Kidney (tissue), 14 donors: ENCODE measurements around the gene NEK6. TPM values are rescaled to one million over a fixed set of nuclear protein-coding genes. Genes with fewer than 3 reads are reported as not detected.

Experiments
- DNase-seq, 5 donors: peaks; one replicate each; pipeline ENCODE4 v3.0.0-alpha.2; 2013 to 2020
- FAIRE-seq: peaks from 2 replicates; lab custom pipeline; 2012; peaks lifted over from hg19 to GRCh38; lab: Jason Lieb, UNC
- H3K27ac ChIP-seq, 2 donors: one replicate each; pipeline ENCODE4 v1.7.0; 2013; ENCODE audit warnings: low read depth in 2 of 2, low read length in 2 of 2, inconsistent platforms in 1 of 2
- H3K27me3 ChIP-seq: one replicate; pipeline ENCODE4 v1.7.1; 2013; ENCODE audit warnings: low read length, inconsistent platforms; ENCODE audit not compliant: control insufficient read depth, insufficient read depth
- H3K36me3 ChIP-seq, 3 donors: one replicate each; pipeline versions ENCODE4 v1.7.0 to v1.7.1; 2013; ENCODE audit warnings: low read length in 3 of 3, control low read depth in 1 of 3, inconsistent platforms in 1 of 3; ENCODE audit not compliant: insufficient read depth in 3 of 3, control insufficient read depth in 2 of 3
- H3K4me1 ChIP-seq, 3 donors: one replicate each; pipeline versions ENCODE4 v1.7.0 to v1.7.1; 2013; ENCODE audit warnings: low read length in 3 of 3, inconsistent platforms in 1 of 3, low read depth in 1 of 3; ENCODE audit not compliant: control insufficient read depth in 2 of 3, insufficient read depth in 2 of 3
- H3K4me3 ChIP-seq, 3 donors: one replicate each; pipeline versions ENCODE4 v1.7.0 to v1.8.1; 2013; ENCODE audit warnings: low read length in 3 of 3, control low read depth in 1 of 3, inconsistent platforms in 1 of 3
- H3K9ac ChIP-seq, 3 donors: one replicate each; pipeline versions ENCODE4 v1.7.0 to v1.7.1; 2013; ENCODE audit warnings: low read length in 3 of 3, control low read depth in 1 of 3, inconsistent platforms in 1 of 3
- H3K9me3 ChIP-seq, 3 donors: one replicate each; pipeline versions ENCODE4 v1.7.0 to v1.7.1; 2013; ENCODE audit warnings: low read length in 3 of 3, control low read depth in 1 of 3, inconsistent platforms in 1 of 3; ENCODE audit not compliant: control insufficient read depth in 2 of 3, insufficient read depth in 1 of 3
- CTCF ChIP-seq: IDR thresholded peaks from 3 replicates; pipeline ENCODE4 v1.5.1; 2012; ENCODE audit warnings: mild to moderate bottlenecking, moderate library complexity, borderline replicate concordance; ENCODE audit not compliant: insufficient read depth; ENCODE audit errors: extremely low read depth
- intact Hi-C: fragments of 100-400 bp; cut with DNase I; formaldehyde crosslinking; loops from one replicate; pipeline ENCODE4 v1.11.1; 2022
- polyA plus RNA-seq: library from polyadenylated mRNA; stranded (reverse); fragments of 350-450 nt; fragmentation: Illumina TruSeq; extraction: RNeasy Lipid Tissue Mini Kit (QIAGEN cat#74804); gene quantifications from one replicate; pipeline ENCODE4 v1.2.3, GENCODE V29; 2014; ENCODE audit warnings: low read depth, low replicate concordance; ENCODE audit not compliant: insufficient read depth
- total RNA-seq: library from RNA; stranded (reverse); fragmentation: NEBNext Ultra II Directional; extraction: Animal tissue kit (Norgen Biotek cat#: 25700); gene quantifications from one replicate; pipeline ENCODE4 v1.2.1, GENCODE V29; 2021
- donor health status: control.
- donor health status: control.
- donor health status: control.
- donor health status: control.
- donor health status: control.
- donor health status: DM: yes; HTN: yes; CAD: no.
- donor health status: Normal renal cell carcinoma (clear cell type).

NEK6 gene
- total and polyA plus RNA-seq, 2 donors from 2014 or later: 14.9 to 82.1 TPM

GRCh38 chr9:124231095-124231737, 26.5 kb upstream of the NEK6 start:
- H3K27ac ChIP-seq: no peak overlapping the region
- TF ChIP-seq CTCF: no peak
- FAIRE-seq: no peak
- H3K9me3 ChIP-seq: no peaks in the 10 kb centered on the region
- intact Hi-C loops: no loop called here
- H3K4me3 ChIP-seq: no peak overlapping the region
- H3K9ac ChIP-seq: no peak overlapping the region
- H3K4me1 ChIP-seq: no peaks in the 10 kb centered on the region
- no peak for DNase-seq
- no peaks in the 10 kb centered on the region for H3K36me3 ChIP-seq
- no peaks in the 10 kb centered on the region for H3K27me3 ChIP-seq

GRCh38 chr9:124238546-124239140, 19.1 kb upstream of the NEK6 start:
- no peaks in the 10 kb centered on the region for H3K36me3 ChIP-seq
- FAIRE-seq (no peak), DNase-seq (peak in 1 of 5 donors; percentile 24)
- H3K27ac ChIP-seq: no peak overlapping the region
- no peak for TF ChIP-seq CTCF
- no peak overlapping the region for H3K9ac ChIP-seq
- no peaks in the 10 kb centered on the region for H3K9me3 ChIP-seq
- peaks cover 0 to 4% (median 2%) of the 10 kb centered on the region in 3 donors for H3K4me1 ChIP-seq
- intact Hi-C loops: no loop called here
- H3K27me3 ChIP-seq: no peaks in the 10 kb centered on the region
- no peak overlapping the region for H3K4me3 ChIP-seq

- no peak overlapping the region for H3K4me3 ChIP-seq
- peaks cover 0 to 4% (median 2%) of the 10 kb centered on the region in 3 donors for H3K4me1 ChIP-seq
- intact Hi-C loops: no loop called here
- TF ChIP-seq CTCF: no peak
- FAIRE-seq (no peak), DNase-seq (peak in 1 of 5 donors; percentile 16)
- H3K9me3 ChIP-seq: no peaks in the 10 kb centered on the region
- H3K36me3 ChIP-seq: no peaks in the 10 kb centered on the region
- no peak overlapping the region for H3K9ac ChIP-seq
- H3K27ac ChIP-seq: no peak overlapping the region
- H3K27me3 ChIP-seq: no peaks in the 10 kb centered on the region
These were observed 18.3 kb upstream of the NEK6 start for GRCh38 chr9:124239249-124240073.
